Activated naive CD4-positive, alpha-beta T cell treated with anti-CD3 and anti-CD28 coated beads, Interleukin-2, amount 50 U/mL, for 24 hours (primary cell): ENCODE measurements around the gene CDH3.
A peak's percentile ranks its signal among the peaks of the same experiment; 100 is the strongest.

Source experiments
- H3K27ac Mint-ChIP-seq: one replicate; pipeline ENCODE4 v1.8.0; 2021; ENCODE audit warnings: mild to moderate bottlenecking, mixed read lengths
- H3K27me3 Mint-ChIP-seq: one replicate; pipeline ENCODE4 v1.8.0; 2021; ENCODE audit warnings: mixed read lengths
- H3K36me3 Mint-ChIP-seq: one replicate; pipeline ENCODE4 v1.8.0; 2021; ENCODE audit warnings: mixed read lengths
- H3K4me1 Mint-ChIP-seq: one replicate; pipeline ENCODE4 v1.8.0; 2021; ENCODE audit warnings: mixed read lengths
- H3K4me3 Mint-ChIP-seq: one replicate; pipeline ENCODE4 v1.8.0; 2021; ENCODE audit warnings: mild to moderate bottlenecking, mixed read lengths
- H3K9me3 Mint-ChIP-seq: one replicate; pipeline ENCODE4 v1.8.0; 2021; ENCODE audit warnings: mixed read lengths

Gene CDH3

DNA sequence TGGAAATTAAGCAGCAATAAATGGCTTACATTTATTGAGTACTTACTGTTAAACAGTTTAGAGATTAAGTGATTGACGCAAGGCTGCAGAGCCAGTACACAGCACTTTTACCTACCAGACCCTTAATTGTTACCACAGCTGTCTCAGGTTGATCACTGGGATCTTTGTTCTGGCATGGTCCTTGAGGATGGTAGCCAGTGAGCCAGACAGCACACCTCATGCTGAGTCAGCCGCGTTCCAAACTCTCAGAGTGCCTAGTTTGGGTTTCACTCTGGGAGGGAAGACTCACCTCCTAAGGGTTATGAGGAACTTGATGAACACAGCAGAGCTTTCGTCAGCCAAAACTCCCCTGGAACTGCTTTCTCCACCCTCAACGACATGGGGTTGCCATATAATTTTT lies 20.4 kb downstream of the CDH3 start:
- no peak overlapping the region for H3K4me3 Mint-ChIP-seq
- H3K4me1 Mint-ChIP-seq, result no peaks in the 10 kb centered on the region
- H3K27ac Mint-ChIP-seq, result no peak overlapping the region
- H3K36me3 Mint-ChIP-seq, result no peaks in the 10 kb centered on the region
- H3K9me3 Mint-ChIP-seq, result no peaks in the 10 kb centered on the region
- peaks cover 6% of the 10 kb centered on the region for H3K27me3 Mint-ChIP-seq

- Mint-ChIP-seq H3K4me3 (no peak overlapping the region), H3K36me3 (no peaks in the 10 kb centered on the region), H3K27ac (no peak overlapping the region), H3K4me1 (no peaks in the 10 kb centered on the region), H3K27me3 (peaks cover 3% of the 10 kb centered on the region), H3K9me3 (no peaks in the 10 kb centered on the region)
Observed at GRCh38 chr16:68668266-68668665, 23.2 kb downstream of the CDH3 start.

DNA sequence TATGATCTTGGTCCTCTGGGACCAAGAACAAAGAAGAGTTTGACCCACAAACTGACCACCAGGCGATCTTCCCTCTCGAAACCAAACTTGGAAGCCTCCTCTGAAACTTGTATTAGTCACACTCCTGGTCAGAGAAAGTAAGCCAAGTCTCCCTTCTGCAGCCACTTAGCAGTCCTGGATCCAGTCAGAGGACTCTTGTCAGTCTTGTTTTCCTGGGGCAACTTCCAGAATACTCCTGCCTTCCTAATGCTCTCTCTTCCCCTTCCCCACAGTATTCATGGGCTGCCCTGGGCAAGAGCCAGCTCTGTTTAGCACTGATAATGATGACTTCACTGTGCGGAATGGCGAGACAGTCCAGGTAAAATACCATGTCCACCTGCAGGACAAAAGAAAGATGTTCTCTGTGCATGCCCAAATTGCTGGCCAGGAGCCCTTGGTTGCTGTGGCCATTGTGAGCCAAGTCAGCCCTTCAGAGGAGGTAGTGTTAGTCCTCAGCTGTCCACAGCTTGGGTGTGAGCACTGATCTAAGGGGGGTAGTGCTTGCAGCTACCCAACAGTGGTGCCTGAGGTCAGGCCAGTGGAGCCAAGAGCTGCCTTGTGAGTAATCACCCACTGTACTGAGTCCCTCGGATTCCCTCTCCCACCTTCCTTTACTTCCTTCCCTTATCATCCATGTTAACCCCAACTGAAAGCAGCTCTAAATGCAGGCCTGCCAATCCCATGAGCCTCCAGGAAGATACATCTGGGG lies 31.2 kb downstream of the CDH3 start:
- Mint-ChIP-seq H3K27ac (no peak overlapping the region), H3K36me3 (no peaks in the 10 kb centered on the region)

GRCh38 chr16:68681038-68681437 lies 35.9 kb downstream of the CDH3 start:
- H3K27ac Mint-ChIP-seq, result no peak overlapping the region
- H3K4me3 Mint-ChIP-seq, result no peak overlapping the region
- H3K27me3 Mint-ChIP-seq, result no peaks in the 10 kb centered on the region
- no peaks in the 10 kb centered on the region for H3K4me1 Mint-ChIP-seq
- H3K9me3 Mint-ChIP-seq, result no peaks in the 10 kb centered on the region
- H3K36me3 Mint-ChIP-seq, result no peaks in the 10 kb centered on the region

More for the DNA sequence above, 31.2 kb downstream of the CDH3 start:
- H3K9me3 Mint-ChIP-seq, result no peaks in the 10 kb centered on the region
- H3K4me3 Mint-ChIP-seq, result no peak overlapping the region
- H3K4me1 Mint-ChIP-seq, result no peaks in the 10 kb centered on the region
- H3K27me3 Mint-ChIP-seq, result no peaks in the 10 kb centered on the region

GRCh38 chr16:68685685-68686478 lies 40.8 kb downstream of the CDH3 start:
- H3K27ac Mint-ChIP-seq, result no peak overlapping the region
- H3K4me3 Mint-ChIP-seq, result no peak overlapping the region
- H3K4me1 Mint-ChIP-seq, result no peaks in the 10 kb centered on the region
- H3K36me3 Mint-ChIP-seq, result no peaks in the 10 kb centered on the region
- peaks cover 1% of the 10 kb centered on the region for H3K27me3 Mint-ChIP-seq
- no peaks in the 10 kb centered on the region for H3K9me3 Mint-ChIP-seq

- Mint-ChIP-seq H3K9me3 (no peaks in the 10 kb centered on the region), H3K27ac (peak overlapping the region; percentile 80), H3K4me1 (no peaks in the 10 kb centered on the region), H3K36me3 (no peaks in the 10 kb centered on the region), H3K4me3 (no peak overlapping the region), H3K27me3 (peaks cover 1% of the 10 kb centered on the region)
Observed at GRCh38 chr16:68686905-68687304, 41.8 kb downstream of the CDH3 start.

DNA sequence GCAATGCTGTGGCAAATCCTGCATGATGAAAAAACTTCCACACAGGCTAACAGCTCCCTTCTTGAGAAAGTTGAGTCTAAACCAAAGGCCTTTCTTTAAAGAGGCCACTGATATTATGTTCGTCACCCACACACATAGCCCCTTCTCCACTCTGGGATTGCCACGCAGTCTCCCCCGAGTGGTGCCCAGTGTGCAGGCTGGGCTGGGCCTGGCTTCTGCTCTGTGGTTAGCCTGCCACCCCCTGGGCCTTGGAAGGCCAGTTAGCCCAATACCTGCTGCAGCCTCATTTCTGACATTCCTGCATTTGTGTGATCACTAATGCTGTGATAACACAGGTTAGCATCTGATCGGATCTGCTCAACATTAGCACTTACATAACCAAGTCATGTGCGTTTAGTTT lies 44.8 kb downstream of the CDH3 start:
- H3K4me3 Mint-ChIP-seq, result no peak overlapping the region
- H3K27ac Mint-ChIP-seq, result no peak overlapping the region

DNA sequence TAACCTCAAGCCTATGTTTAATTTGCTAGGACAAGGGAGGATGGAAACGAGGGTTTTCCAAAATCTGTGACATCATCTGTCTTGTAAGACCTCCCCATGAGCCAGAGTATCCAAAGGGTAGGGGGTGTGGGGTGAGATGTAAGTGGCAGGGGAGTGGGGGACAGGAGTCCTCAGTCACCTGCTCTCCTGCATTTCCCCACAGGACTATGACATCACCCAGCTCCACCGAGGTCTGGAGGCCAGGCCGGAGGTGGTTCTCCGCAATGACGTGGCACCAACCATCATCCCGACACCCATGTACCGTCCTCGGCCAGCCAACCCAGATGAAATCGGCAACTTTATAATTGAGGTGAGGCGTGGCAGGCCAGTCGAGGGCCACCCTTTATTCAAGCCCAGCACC lies 50.5 kb downstream of the CDH3 start:
- Mint-ChIP-seq H3K27me3 (peaks cover 1% of the 10 kb centered on the region), H3K36me3 (no peaks in the 10 kb centered on the region), H3K4me1 (no peaks in the 10 kb centered on the region), H3K4me3 (no peak overlapping the region), H3K27ac (no peak overlapping the region), H3K9me3 (no peaks in the 10 kb centered on the region)

More for the DNA sequence above, 44.8 kb downstream of the CDH3 start:
- Mint-ChIP-seq H3K36me3 (no peaks in the 10 kb centered on the region), H3K9me3 (no peaks in the 10 kb centered on the region), H3K27me3 (peaks cover 1% of the 10 kb centered on the region), H3K4me1 (no peaks in the 10 kb centered on the region)

GRCh38 chr16:68696514-68696913 lies 51.4 kb downstream of the CDH3 start:
- Mint-ChIP-seq H3K36me3 (no peaks in the 10 kb centered on the region), H3K4me3 (no peak overlapping the region), H3K27ac (no peak overlapping the region), H3K27me3 (peaks cover 1% of the 10 kb centered on the region), H3K4me1 (no peaks in the 10 kb centered on the region), H3K9me3 (no peaks in the 10 kb centered on the region)

DNA sequence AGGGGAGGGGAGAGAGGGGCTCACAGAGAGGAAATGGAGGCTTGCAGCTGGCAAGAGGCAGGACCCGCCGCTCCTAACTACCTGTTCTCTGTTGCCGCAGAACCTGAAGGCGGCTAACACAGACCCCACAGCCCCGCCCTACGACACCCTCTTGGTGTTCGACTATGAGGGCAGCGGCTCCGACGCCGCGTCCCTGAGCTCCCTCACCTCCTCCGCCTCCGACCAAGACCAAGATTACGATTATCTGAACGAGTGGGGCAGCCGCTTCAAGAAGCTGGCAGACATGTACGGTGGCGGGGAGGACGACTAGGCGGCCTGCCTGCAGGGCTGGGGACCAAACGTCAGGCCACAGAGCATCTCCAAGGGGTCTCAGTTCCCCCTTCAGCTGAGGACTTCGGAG lies 53.0 kb downstream of the CDH3 start:
- H3K4me1 Mint-ChIP-seq, result no peaks in the 10 kb centered on the region
- H3K27me3 Mint-ChIP-seq, result peaks cover 1% of the 10 kb centered on the region
- no peaks in the 10 kb centered on the region for H3K9me3 Mint-ChIP-seq
- no peaks in the 10 kb centered on the region for H3K36me3 Mint-ChIP-seq
- H3K27ac Mint-ChIP-seq, result no peak overlapping the region
- H3K4me3 Mint-ChIP-seq, result no peak overlapping the region

- H3K4me1 Mint-ChIP-seq, result no peaks in the 10 kb centered on the region
- H3K27ac Mint-ChIP-seq, result no peak overlapping the region
- no peaks in the 10 kb centered on the region for H3K36me3 Mint-ChIP-seq
- H3K27me3 Mint-ChIP-seq, result peaks cover 1% of the 10 kb centered on the region
- no peaks in the 10 kb centered on the region for H3K9me3 Mint-ChIP-seq
- no peak overlapping the region for H3K4me3 Mint-ChIP-seq
Observed at GRCh38 chr16:68700120-68700519, 55.0 kb downstream of the CDH3 start.

DNA sequence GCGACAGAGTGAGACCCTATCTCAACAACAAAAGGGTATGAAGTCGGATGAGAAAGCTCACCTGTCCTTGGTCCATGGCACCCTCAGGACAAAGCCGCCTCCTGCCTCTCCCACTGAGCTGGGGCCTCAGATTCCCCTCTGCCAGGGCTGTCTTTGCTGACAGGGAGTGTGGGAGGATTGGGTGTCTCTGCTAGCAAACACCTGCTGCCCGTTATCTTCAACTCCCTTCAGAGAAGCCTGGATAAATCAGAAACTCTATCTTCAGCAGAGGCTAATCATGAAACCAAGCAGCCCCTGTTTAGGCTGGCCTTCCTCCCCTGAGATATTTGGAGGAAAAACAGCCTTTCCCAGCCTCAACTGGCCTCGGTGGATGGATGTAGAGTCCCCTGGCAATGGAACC lies 55.7 kb downstream of the CDH3 start:
- Mint-ChIP-seq H3K4me1 (no peaks in the 10 kb centered on the region), H3K9me3 (no peaks in the 10 kb centered on the region), H3K27ac (no peak overlapping the region), H3K27me3 (peaks cover 1% of the 10 kb centered on the region), H3K4me3 (no peak overlapping the region), H3K36me3 (no peaks in the 10 kb centered on the region)

- H3K27ac Mint-ChIP-seq, result no peak overlapping the region
- no peaks in the 10 kb centered on the region for H3K27me3 Mint-ChIP-seq
- no peaks in the 10 kb centered on the region for H3K36me3 Mint-ChIP-seq
- H3K9me3 Mint-ChIP-seq, result no peaks in the 10 kb centered on the region
- no peaks in the 10 kb centered on the region for H3K4me1 Mint-ChIP-seq
- no peak overlapping the region for H3K4me3 Mint-ChIP-seq
Observed at GRCh38 chr16:68704232-68704867, 59.2 kb downstream of the CDH3 start.

- Mint-ChIP-seq H3K27ac (no peak overlapping the region), H3K9me3 (no peaks in the 10 kb centered on the region)
Observed at GRCh38 chr16:68707340-68708152, 62.4 kb downstream of the CDH3 start.

GRCh38 chr16:68710211-68710610 lies 65.1 kb downstream of the CDH3 start:
- Mint-ChIP-seq H3K27me3 (peaks cover 10% of the 10 kb centered on the region), H3K9me3 (no peaks in the 10 kb centered on the region), H3K4me1 (peaks cover 15% of the 10 kb centered on the region), H3K4me3 (no peak overlapping the region), H3K27ac (no peak overlapping the region), H3K36me3 (no peaks in the 10 kb centered on the region)

More at GRCh38 chr16:68707340-68708152, 62.4 kb downstream of the CDH3 start:
- H3K27me3 Mint-ChIP-seq, result peaks cover 8% of the 10 kb centered on the region
- no peak overlapping the region for H3K4me3 Mint-ChIP-seq
- peaks cover 15% of the 10 kb centered on the region for H3K4me1 Mint-ChIP-seq
- H3K36me3 Mint-ChIP-seq, result no peaks in the 10 kb centered on the region
